SJCRH30 (cell line): Measurements from ENCODE around the gene RFTN2. TPM values are rescaled to one million over a fixed set of nuclear protein-coding genes. Genes with fewer than 3 reads are reported as not detected.
A peak's percentile ranks its signal among the peaks of the same experiment; 100 is the strongest.
"Not testable (repeated sequence)": the region's sequence is repeated elsewhere in the genome, so short reads cannot be mapped to it uniquely, and the experiment has no call there.

Experiments used
- DNase-seq, 2 experiments: peaks; one replicate each; pipeline ENCODE4 v3.0.0-alpha.2; 2015 to 2020
- H3K27ac ChIP-seq: fragments of 250-450 bp; sonication (Bioruptor Pico); 2 replicates; pipeline ENCODE4 v1.5.1; 2020; ENCODE audit warnings: mild to moderate bottlenecking, moderate library complexity
- H3K27me3 ChIP-seq: fragments of 250-450 bp; sonication (Bioruptor Pico); 2 replicates; pipeline ENCODE4 v1.5.1; 2020; ENCODE audit warnings: mild to moderate bottlenecking, moderate library complexity
- H3K36me3 ChIP-seq: fragments of 250-450 bp; sonication (Bioruptor Pico); 2 replicates; pipeline ENCODE4 v1.5.1; 2020; ENCODE audit warnings: mild to moderate bottlenecking, moderate library complexity
- H3K4me1 ChIP-seq: fragments of 250-450 bp; sonication (Bioruptor Pico); 2 replicates; pipeline ENCODE4 v1.5.1; 2020; ENCODE audit warnings: mild to moderate bottlenecking, moderate library complexity
- H3K4me3 ChIP-seq: fragments of 250-450 bp; sonication (Bioruptor Pico); 2 replicates; pipeline ENCODE4 v1.5.1; 2020; ENCODE audit warnings: mild to moderate bottlenecking, moderate library complexity
- H3K9me3 ChIP-seq: fragments of 250-450 bp; sonication (Bioruptor Pico); replicated peaks from 2 replicates; pipeline ENCODE4 v1.5.1; 2020; ENCODE audit warnings: mild to moderate bottlenecking, moderate library complexity
- total RNA-seq: library from RNA; depleted of rRNA; stranded (reverse); fragments of >200 nt; shearing (Covaris generic); gene quantifications from 2 replicates; pipeline ENCODE4 v1.2.3, GENCODE V29; 2014

Gene RFTN2
- total RNA-seq, 1 experiment from 2014 or later = 0.02 TPM

DNA sequence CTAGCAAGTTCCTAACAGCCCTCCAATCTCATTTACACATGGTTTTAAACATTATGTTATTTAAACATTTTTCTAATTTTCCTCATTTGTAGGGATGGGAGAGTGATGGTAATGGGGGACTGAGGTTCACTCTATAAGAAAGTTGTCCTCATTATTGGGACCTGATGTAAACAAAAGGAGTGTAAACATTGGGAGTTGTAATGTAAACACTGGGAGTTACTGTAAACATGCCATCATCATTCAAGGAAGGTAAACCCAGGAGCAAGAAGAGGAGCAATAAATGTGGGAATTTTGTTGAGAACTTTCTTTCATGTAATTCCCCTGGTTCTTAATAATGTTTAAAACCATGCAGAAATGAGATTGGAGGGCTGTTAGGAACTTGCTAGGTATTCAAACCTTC is 17.8 kb downstream of the RFTN2 start:
- H3K4me3 ChIP-seq = no peak overlapping the region
- no peak overlapping the region for H3K27ac ChIP-seq
- DNase-seq = no peak
- no peaks in the 10 kb centered on the region for H3K27me3 ChIP-seq
- H3K4me1 ChIP-seq = no peaks in the 10 kb centered on the region
- no peaks in the 10 kb centered on the region for H3K36me3 ChIP-seq
- H3K9me3 ChIP-seq = no peaks in the 10 kb centered on the region

DNA sequence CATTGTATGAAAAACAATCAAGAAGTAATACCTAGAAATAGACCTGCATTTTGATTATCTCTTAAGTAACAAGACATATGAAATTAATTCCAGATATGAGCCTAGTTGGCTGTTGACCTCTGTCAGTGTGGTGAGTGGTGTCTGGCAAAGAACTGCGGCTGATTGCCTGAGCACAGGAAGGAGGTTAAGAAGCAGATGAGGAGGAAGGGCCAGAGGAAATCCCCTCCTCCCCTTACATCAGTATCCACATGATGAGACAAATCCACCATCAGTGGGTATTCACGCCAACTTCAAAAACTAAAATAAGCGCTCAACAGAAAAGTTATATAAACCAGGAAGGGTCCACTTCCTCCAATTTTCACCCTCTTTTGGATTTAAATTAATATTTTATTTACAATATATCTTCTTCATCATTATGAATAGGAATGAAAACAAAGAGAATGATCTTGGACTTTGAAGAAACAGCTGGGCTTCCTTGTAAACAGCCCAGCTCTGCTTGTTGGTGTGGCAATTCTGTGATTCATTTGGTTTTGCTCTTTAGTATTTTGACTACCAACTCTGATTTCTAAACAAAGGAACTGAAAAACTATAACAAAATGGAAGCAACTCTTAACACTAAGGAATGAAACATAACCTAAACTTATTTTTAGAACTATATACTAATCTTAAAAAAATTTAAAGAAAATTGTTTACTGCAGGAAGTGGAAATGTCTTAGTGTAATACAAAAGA is 27.3 kb downstream of the RFTN2 start:
- DNase-seq = no peak
- H3K27me3 ChIP-seq = no peaks in the 10 kb centered on the region

DNA sequence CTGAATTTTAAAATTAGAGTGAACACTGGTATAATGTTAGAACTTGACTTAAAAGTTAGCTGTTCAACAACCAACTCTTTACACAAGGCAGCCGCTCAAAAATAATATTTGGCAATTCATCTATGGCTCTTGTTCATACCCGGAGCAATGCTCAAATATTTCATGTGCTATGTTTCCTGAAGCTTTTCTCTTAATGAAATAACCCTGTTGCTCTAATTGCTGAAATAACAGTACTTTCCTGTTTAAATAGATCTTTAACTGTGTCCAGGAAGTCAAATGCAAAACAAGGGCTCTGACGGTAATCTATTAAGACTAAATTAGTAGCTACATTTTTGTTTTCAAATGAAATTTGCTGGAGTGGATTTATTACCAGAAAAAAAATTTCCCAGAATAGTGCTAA is 33.7 kb downstream of the RFTN2 start:
- Histone ChIP-seq H3K27ac (no peak overlapping the region), H3K4me3 (no peak overlapping the region), H3K4me1 (no peaks in the 10 kb centered on the region), H3K36me3 (no peaks in the 10 kb centered on the region), H3K9me3 (no peaks in the 10 kb centered on the region), H3K27me3 (no peaks in the 10 kb centered on the region)
- DNase-seq = no peak

More for the DNA sequence above, 27.3 kb downstream of the RFTN2 start:
- no peak overlapping the region for H3K4me3 ChIP-seq
- H3K27ac ChIP-seq = no peak overlapping the region
- H3K9me3 ChIP-seq = no peaks in the 10 kb centered on the region
- H3K4me1 ChIP-seq = no peaks in the 10 kb centered on the region
- no peaks in the 10 kb centered on the region for H3K36me3 ChIP-seq

DNA sequence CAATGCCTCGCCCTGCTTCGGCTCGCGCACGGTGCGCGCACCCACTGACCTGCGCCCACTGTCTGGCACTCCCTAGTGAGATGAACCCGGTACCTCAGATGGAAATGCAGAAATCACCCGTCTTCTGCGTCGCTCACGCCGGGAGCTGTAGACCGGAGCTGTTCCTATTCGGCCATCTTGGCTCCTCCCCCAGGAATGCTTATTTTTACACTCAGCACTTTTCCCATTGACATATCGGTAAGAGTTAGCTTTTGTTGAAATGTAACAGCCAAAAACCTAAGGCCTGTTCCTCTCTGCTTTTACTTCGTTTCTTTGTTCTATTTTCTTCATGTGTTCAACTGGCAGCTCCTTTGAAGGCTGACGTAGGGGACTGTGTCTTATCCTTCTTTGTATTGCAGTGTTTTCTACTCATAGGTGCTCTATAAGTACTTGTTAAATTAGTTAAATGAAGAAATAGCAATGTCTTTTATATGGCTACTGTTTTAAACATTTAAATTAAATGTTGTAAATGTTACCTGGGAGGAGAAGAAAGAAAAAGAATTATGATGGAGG is 34.7 kb downstream of the RFTN2 start:
- not testable (repeated sequence) for H3K4me1 ChIP-seq, H3K27me3 ChIP-seq, H3K9me3 ChIP-seq, H3K36me3 ChIP-seq, H3K27ac ChIP-seq
- DNase-seq = peak in 1 of 2 experiments; percentile 2
- peak overlapping the region; percentile 17; the same call in 1 of the 2 replicates for H3K4me3 ChIP-seq

DNA sequence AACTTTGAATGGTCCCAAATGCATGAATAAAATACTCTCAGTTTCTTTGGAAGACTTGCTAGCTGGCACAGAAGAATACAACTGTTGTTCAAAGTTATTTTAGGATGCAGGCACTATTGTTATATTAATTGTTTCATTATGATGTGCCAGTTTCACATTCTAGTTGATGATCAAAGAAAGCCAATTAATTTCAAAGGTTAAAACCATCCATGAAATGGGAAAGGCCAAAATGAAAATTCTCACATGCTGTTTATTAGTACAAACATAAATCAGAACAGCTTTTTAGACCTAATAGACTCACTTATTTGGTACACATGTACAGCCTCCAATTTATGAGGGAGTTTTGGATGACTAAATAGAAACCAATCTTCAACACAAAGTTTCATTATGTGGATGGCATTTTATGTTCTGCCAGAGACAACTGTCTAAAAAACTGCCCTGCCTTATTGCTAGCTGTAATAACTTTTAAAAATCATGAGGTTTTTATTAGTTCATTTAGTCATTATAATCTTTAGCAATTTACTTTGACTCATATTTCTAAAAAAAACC is 42.2 kb downstream of the RFTN2 start:
- DNase-seq = no peak
- Histone ChIP-seq H3K9me3 (no peaks in the 10 kb centered on the region), H3K27ac (no peak overlapping the region)

DNA sequence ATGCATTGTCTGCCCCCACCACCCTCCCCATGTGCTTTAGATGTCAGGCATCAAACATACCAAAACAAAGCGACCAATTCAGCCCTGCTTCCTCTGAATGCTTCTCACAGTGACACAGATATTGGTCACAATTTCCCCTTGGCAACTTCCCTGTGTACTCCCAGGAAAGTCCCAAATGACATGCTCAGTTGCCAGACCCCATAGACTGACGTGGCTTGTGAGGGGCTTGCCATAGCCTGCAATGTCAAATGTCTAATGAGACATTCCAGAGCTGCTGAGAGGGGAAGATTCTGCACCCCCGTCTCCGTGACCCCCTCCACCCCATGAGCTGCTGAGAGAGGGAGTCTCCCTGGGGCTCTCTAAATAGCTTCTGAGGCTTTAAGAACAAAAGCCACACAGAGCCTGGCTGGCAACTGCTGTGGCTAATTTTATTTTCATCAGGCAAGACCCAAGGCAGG is 47.3 kb downstream of the RFTN2 start:
- peak in 1 of 2 experiments; percentile 3 for DNase-seq
- no peaks in the 10 kb centered on the region for H3K27me3 ChIP-seq
- no peaks in the 10 kb centered on the region for H3K36me3 ChIP-seq
- no peaks in the 10 kb centered on the region for H3K9me3 ChIP-seq
- no peak overlapping the region for H3K27ac ChIP-seq
- H3K4me3 ChIP-seq = no peak overlapping the region
- no peaks in the 10 kb centered on the region for H3K4me1 ChIP-seq

More for the DNA sequence above, 42.2 kb downstream of the RFTN2 start:
- Histone ChIP-seq H3K4me1 (no peaks in the 10 kb centered on the region), H3K27me3 (no peaks in the 10 kb centered on the region), H3K4me3 (no peak overlapping the region), H3K36me3 (no peaks in the 10 kb centered on the region)

DNA sequence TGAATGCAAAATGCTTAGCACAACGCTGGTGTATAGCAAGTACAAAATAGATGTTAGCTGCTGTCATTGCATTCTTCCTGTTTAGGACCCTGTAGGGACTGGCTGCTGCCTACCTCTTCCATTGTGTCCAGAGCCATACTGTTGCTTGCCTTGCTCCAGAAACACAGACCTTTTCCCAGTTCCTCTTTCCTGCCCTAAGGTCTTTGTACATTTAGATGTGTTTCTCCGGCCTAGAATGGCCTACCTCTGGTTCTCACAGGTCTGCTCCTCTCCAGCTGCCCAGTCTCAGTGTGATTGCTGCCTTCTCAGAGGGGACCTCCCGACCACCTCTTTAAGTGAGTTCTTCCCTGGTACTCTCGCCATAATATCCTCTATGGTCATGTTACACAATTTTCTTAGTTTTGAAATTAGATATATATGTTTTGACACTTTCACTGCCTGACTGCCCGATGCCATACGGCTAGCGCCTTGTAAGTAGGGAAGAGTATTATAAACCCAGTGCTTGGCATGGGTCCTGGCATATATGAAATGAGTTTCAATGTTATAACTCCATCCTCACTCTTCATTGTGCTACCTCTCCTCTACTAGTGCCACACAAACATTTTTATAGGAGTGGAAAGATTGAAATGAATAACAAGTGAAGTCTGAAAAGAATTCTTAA is 48.3 kb downstream of the RFTN2 start:
- no peaks in the 10 kb centered on the region for H3K9me3 ChIP-seq
- no peak overlapping the region for H3K27ac ChIP-seq
- no peaks in the 10 kb centered on the region for H3K4me1 ChIP-seq
- H3K27me3 ChIP-seq = no peaks in the 10 kb centered on the region
- no peaks in the 10 kb centered on the region for H3K36me3 ChIP-seq
- no peak for DNase-seq
- no peak overlapping the region for H3K4me3 ChIP-seq

DNA sequence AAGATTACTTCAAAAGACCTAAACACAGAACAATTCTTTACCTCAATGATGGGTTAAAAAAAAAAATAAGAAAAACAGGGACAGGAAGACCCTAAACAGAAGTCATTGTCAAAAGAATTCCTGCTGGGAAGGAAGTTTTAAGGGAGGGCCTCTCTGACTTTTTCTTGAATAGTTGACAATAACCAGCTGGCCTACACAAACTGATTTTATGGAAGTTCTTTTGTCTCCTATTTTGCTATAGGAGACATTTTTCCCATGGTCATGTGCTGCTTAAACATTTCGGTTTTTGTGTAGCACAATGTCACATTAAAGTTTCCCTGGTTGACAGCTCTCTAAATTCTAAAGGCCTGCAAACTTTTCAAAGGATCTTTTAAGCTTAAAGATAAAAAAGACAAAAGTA is 55.3 kb downstream of the RFTN2 start:
- no peak for DNase-seq
- H3K4me1 ChIP-seq = no peaks in the 10 kb centered on the region
- H3K4me3 ChIP-seq = no peak overlapping the region
- no peak overlapping the region for H3K27ac ChIP-seq
- H3K9me3 ChIP-seq = no peaks in the 10 kb centered on the region
- H3K27me3 ChIP-seq = no peaks in the 10 kb centered on the region
- H3K36me3 ChIP-seq = no peaks in the 10 kb centered on the region

DNA sequence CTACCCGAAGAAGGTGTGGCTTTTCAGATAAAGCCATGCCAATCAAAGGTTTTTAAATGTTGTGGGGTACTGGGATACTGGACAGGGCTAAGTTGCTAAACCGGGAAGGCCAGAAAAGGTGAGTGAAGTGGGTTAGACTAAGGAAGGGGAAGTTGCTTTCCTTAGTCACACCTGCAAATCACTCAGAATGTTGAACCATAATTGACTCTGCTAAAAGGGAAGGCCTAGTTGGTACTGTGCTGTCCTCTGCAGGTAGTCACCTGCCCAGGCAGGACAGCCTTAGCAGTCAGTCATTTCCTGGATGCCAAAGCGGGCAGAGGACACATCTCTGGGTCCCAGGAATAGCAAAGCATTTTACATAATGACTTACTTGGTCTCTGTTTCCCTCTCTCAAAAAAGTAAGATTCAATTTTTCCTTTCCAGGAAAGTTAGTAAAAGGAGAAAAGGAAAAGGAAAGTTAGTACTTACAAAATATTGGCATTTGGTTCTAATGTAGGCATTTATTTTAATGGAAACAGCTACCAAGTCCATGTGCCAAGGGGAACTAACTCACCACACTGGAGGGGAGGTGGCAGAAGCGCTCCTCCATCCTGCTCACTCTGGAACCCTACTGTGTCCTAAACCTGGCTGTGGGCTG is 60.3 kb downstream of the RFTN2 start:
- Histone ChIP-seq H3K27ac (no peak overlapping the region), H3K9me3 (no peaks in the 10 kb centered on the region), H3K4me3 (no peak overlapping the region), H3K4me1 (no peaks in the 10 kb centered on the region), H3K36me3 (no peaks in the 10 kb centered on the region), H3K27me3 (no peaks in the 10 kb centered on the region)
- DNase-seq = no peak

DNA sequence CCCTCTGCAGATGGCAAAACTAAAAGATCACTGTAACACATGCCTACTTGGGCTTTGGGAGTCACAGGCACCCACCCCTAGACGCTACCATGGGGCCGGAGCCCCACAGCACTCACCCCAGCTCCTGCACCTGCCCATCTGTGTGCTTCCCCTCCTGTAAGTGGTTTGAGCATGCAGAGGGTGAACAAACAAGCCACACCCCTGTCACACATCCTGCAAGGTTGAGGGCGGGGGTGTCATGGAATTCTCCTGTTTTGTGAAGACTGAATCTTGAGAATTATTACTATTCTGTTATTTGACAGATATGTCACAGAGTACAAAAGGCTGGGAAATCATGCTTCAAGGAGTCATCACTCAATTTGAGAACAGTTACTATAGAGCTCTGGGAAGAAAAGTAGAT is 60.9 kb downstream of the RFTN2 start:
- no peak overlapping the region for H3K4me3 ChIP-seq
- no peaks in the 10 kb centered on the region for H3K4me1 ChIP-seq
- no peak for DNase-seq
- H3K27me3 ChIP-seq = no peaks in the 10 kb centered on the region
- H3K27ac ChIP-seq = no peak overlapping the region
- no peaks in the 10 kb centered on the region for H3K9me3 ChIP-seq
- H3K36me3 ChIP-seq = no peaks in the 10 kb centered on the region

DNA sequence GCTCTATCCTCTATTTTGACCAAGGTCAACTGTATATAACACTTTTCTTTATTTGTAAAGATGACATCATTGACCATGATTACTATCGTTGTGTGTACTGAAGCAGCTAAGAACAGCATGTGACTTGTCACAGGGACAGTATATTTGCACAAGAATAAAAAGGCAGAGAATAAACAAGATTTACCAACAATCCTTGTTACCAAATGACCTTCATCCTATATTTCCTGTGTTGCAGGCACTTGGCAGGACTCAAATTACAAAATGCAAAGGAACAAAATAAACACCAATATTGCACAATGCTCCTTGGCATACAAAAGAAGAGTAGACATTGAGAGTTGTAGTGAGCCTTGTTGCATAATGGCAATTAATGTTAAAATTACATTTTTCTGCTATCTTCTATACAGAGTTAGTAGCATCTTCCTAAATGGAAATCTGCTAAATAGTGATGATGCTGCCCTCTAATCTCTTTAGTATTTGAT is 61.8 kb downstream of the RFTN2 start:
- no peak for DNase-seq
- no peak overlapping the region for H3K27ac ChIP-seq
- no peaks in the 10 kb centered on the region for H3K36me3 ChIP-seq
- H3K27me3 ChIP-seq = no peaks in the 10 kb centered on the region
- H3K4me1 ChIP-seq = no peaks in the 10 kb centered on the region
- no peak overlapping the region for H3K4me3 ChIP-seq
- H3K9me3 ChIP-seq = no peaks in the 10 kb centered on the region

DNA sequence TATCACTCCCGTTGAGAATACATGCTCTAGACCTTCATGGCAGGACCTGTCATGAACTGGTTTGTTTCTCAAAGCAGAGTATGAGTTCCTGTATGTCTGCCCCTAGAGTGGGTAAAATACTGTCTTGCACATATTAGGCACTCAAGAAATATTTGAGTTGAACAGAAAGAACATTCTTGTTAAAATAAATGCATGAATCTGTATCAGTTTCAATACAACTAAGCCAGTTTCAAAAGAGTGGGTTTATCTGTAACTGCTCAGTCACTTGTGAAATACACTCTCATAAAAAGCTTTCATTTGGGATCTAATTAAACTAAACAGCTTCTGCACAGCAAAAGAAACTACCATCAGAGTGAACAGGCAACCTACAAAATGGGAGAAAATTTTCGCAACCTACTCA is 69.2 kb downstream of the RFTN2 start:
- no peak overlapping the region for H3K4me3 ChIP-seq
- no peaks in the 10 kb centered on the region for H3K4me1 ChIP-seq
- H3K36me3 ChIP-seq = no peaks in the 10 kb centered on the region
- no peaks in the 10 kb centered on the region for H3K27me3 ChIP-seq
- no peak overlapping the region for H3K27ac ChIP-seq
- no peaks in the 10 kb centered on the region for H3K9me3 ChIP-seq
- DNase-seq = no peak

DNA sequence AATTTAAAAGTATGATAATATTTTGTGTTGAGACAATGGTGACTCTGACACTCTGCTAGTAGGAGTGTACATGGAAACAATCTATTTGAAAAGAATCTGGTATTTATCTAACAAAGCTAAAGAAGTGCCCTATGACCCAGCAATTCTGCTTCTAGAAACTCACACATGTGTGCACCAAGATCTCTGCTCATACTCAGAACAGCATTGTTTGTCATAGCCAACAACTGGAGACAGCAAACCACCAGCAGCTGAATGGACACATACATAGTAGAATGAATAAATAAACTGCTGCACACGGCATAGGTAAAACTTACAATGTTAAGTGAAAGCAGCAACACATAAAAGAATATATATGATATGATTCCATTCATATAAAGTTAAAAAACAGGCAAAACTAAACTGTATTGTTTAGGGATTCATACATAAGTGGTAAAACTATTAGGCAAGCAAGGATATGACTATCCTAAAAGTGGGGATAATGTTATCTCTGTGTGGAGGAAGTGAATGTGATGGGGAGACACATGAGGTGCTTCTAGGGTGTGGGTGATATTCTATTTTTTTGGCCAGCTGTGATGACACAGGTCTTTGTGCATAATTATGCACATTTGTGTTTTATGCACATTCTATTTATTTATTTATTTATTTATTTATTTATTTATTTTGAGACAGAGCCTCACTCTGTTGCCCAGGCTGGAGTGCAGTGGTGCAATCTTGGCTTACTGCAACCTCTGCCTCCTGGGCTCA is 71.1 kb downstream of the RFTN2 start:
- no peaks in the 10 kb centered on the region for H3K9me3 ChIP-seq
- H3K4me3 ChIP-seq = no peak overlapping the region
- H3K27me3 ChIP-seq = no peaks in the 10 kb centered on the region
- H3K4me1 ChIP-seq = no peaks in the 10 kb centered on the region
- no peak for DNase-seq
- no peaks in the 10 kb centered on the region for H3K36me3 ChIP-seq
- no peak overlapping the region for H3K27ac ChIP-seq

DNA sequence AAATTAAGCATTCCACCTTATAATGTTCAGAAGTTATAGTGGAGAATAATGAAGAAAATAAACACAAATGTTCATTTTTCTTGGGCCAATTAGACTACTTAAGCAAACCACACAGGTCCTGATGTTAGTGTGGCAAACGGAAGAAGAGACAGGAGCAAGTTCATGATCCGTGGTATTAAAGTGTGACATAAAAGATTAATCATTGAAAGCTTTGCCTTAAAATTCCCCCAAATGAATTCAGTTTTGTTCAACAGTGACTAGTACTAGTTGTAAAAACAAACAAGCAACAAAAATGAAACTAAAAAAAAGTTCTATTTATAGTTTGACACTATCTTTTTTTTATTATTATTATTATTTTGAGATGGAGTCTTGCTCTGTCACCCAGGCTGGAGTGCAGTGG is 73.7 kb downstream of the RFTN2 start:
- no peaks in the 10 kb centered on the region for H3K27me3 ChIP-seq
- no peak for DNase-seq
- H3K4me3 ChIP-seq = no peak overlapping the region
- no peak overlapping the region for H3K27ac ChIP-seq
- H3K9me3 ChIP-seq = no peaks in the 10 kb centered on the region
- H3K4me1 ChIP-seq = no peaks in the 10 kb centered on the region
- H3K36me3 ChIP-seq = no peaks in the 10 kb centered on the region
